PC-9 (cell line): ENCODE data around the gene HYAL4. TPM values are rescaled to one million over a fixed set of nuclear protein-coding genes. Genes with fewer than 3 reads are reported as not detected.
"Not testable (repeated sequence)": the region's sequence is repeated elsewhere in the genome, so short reads cannot be mapped to it uniquely, and the experiment has no call there.

Source experiments
- BruUV-seq: library from RNA; stranded (reverse); fragments of 400-500 nt; replicated peaks from 2 replicates; lab custom pipeline; 2021; lab: Mats Ljungman, UMichigan
- CTCF ChIA-PET: fragments of 300-600 bp; sonication (Branson Sonifier 250); formaldehyde crosslinking; loops from one replicate; lab custom pipeline; 2022; ENCODE audit warnings: antibody characterized with exemption; lab: Charles Lee
- POLR2A ChIA-PET: fragments of 300-600 bp; sonication (Branson Sonifier 250); formaldehyde crosslinking; loops from one replicate; lab custom pipeline; 2022; ENCODE audit warnings: antibody characterized with exemption; ENCODE audit not compliant: unreplicated experiment; lab: Charles Lee
- DNase-seq, 2 experiments: peaks; one replicate each; pipeline versions ENCODE4 v3.0.0 to v3.0.0-alpha.2; 2015 to 2022; ENCODE audit warnings: mixed read lengths in 1 of 2
- H2AFZ ChIP-seq: fragments of 200-600 bp; sonication (generic); 2 replicates; pipeline ENCODE4 v1.8.1; 2017; ENCODE audit warnings: antibody characterized with exemption
- H3F3A ChIP-seq: fragments of 200-600 bp; sonication (generic); 2 replicates; pipeline ENCODE4 v1.8.1; 2017; ENCODE audit warnings: antibody characterized with exemption, mild to moderate bottlenecking, low read depth; ENCODE audit not compliant: insufficient read depth
- H3K27ac ChIP-seq: fragments of 200-600 bp; sonication (generic); 2 replicates; pipeline ENCODE4 v1.6.1; 2016; ENCODE audit warnings: mixed run types
- H3K27me3 ChIP-seq: fragments of 200-600 bp; sonication (generic); 2 replicates; pipeline ENCODE4 v1.6.1; 2016; ENCODE audit warnings: low read depth, mixed run types; ENCODE audit not compliant: insufficient read depth
- H3K36me3 ChIP-seq: fragments of 200-600 bp; sonication (generic); 2 replicates; pipeline ENCODE4 v1.6.1; 2016; ENCODE audit warnings: low read depth, mixed run types
- H3K4me1 ChIP-seq: fragments of 200-600 bp; sonication (generic); replicated peaks from 2 replicates; pipeline ENCODE4 v1.6.1; 2016; ENCODE audit warnings: mixed run types; ENCODE audit not compliant: insufficient read depth
- H3K4me2 ChIP-seq: fragments of 200-600 bp; sonication (generic); 2 replicates; pipeline ENCODE4 v1.6.1; 2017; ENCODE audit warnings: mixed run types
- H3K4me3 ChIP-seq: fragments of 200-600 bp; sonication (generic); 2 replicates; pipeline ENCODE4 v1.6.1; 2016; ENCODE audit warnings: mixed run types
- H3K79me2 ChIP-seq: fragments of 200-600 bp; sonication (generic); 2 replicates; pipeline ENCODE4 v1.6.1; 2017; ENCODE audit warnings: low read depth, mixed run types
- H3K9me2 ChIP-seq: fragments of 200-600 bp; sonication (generic); 2 replicates; pipeline ENCODE4 v1.8.1; 2017; ENCODE audit warnings: mild to moderate bottlenecking; ENCODE audit not compliant: insufficient read depth
- H3K9me3 ChIP-seq: fragments of 200-600 bp; sonication (generic); 2 replicates; pipeline ENCODE4 v1.8.1; 2016; ENCODE audit warnings: low read depth; ENCODE audit not compliant: insufficient read depth
- H4K20me1 ChIP-seq: fragments of 200-600 bp; sonication (generic); 2 replicates; pipeline ENCODE4 v1.8.1; 2017; ENCODE audit not compliant: insufficient read depth
- CTCF ChIP-seq: fragments of 200-600 bp; sonication (generic); conservative IDR thresholded peaks from 2 replicates; pipeline ENCODE4 v1.6.1; 2017; ENCODE audit warnings: mixed run types, antibody characterized with exemption, mild to moderate bottlenecking, moderate library complexity
- EZH2 ChIP-seq: fragments of 200-600 bp; sonication (generic); IDR thresholded peaks from 2 replicates; pipeline ENCODE4 v1.8.0; 2017; ENCODE audit warnings: antibody characterized with exemption, low read depth
- intact Hi-C: fragments of 100-400 bp; cut with micrococcal nuclease; formaldehyde crosslinking; loops from one replicate; pipeline ENCODE4 v1.10.0; 2022; ENCODE audit not compliant: unreplicated experiment
- total RNA-seq: library from RNA; stranded (reverse); gene quantifications from 2 replicates; pipeline ENCODE4 v1.2.3, GENCODE V29; 2021

The HYAL4 gene
- total RNA-seq, 1 experiment from 2014 or later: not detected

DNA sequence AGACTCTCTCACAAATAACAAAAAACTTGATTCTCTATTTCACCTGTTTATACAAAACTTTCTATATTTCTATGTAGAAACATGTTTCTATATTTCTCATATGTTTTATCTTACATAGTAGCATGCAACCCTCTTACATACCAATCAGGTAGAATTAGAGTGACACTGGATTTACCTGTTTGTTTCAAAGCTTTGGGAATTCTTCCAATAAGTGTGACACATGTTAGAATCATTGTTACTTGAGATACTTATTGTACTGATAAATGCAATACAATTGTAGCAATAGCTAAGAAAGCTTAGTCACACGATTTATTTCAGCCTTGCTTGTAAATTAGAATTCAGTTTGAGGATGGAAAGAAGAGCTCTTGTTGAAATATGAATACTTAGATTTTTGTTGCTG is 4.9 kb downstream of the HYAL4 start:
- Histone ChIP-seq H2AFZ (no peak overlapping the region), H3K27me3 (no peaks in the 10 kb centered on the region), H3K27ac (no peak overlapping the region), H4K20me1 (no peaks in the 10 kb centered on the region), H3K9me3 (peaks cover 5% of the 10 kb centered on the region), H3F3A (peaks cover 14% of the 10 kb centered on the region), H3K4me3 (no peak overlapping the region), H3K79me2 (no peaks in the 10 kb centered on the region), H3K4me2 (no peak overlapping the region), H3K36me3 (no peaks in the 10 kb centered on the region), H3K9me2 (no peaks in the 10 kb centered on the region), H3K4me1 (peaks cover 39% of the 10 kb centered on the region)
- CTCF ChIA-PET: no interaction called here
- no peak for TF ChIP-seq EZH2
- no peak for TF ChIP-seq CTCF
- no TSS peak for BruUV-seq
- POLR2A ChIA-PET: no interaction called here
- intact Hi-C loops: no loop called here
- DNase-seq: peak in 1 of 2 experiments; percentile 72

- H3K79me2 ChIP-seq, POLR2A ChIA-PET, H2AFZ ChIP-seq, H3K27me3 ChIP-seq, H3K36me3 ChIP-seq, H3K4me2 ChIP-seq, H4K20me1 ChIP-seq, CTCF ChIA-PET, DNase-seq, H3K27ac ChIP-seq, intact Hi-C loops, H3K4me3 ChIP-seq, H3K9me2 ChIP-seq, BruUV-seq, H3F3A ChIP-seq: not testable (repeated sequence)
- peaks cover 16% of the 10 kb centered on the region for H3K9me3 ChIP-seq
- H3K4me1 ChIP-seq: peaks cover 26% of the 10 kb centered on the region
Measured at GRCh38 chr7:123851404-123851803, 6.4 kb downstream of the HYAL4 start.

DNA sequence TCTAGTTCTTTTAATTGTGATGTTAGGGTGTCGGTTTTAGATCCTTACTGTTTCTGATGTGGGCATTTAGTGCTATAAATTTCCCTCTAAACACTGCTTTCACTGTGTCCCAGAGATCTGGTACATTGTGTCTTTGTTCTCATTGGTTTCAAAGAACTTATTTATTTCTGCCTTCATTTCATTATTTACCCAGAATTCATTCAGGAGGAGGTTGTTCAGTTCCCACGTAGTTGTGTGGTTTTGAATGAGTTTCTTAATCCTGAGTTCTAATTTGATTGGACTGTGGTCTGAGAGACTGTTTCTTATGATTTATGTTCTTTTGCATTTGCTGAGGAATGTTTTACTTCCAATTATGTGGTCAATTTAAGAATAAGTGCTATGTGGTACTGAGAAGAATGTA is 9.3 kb downstream of the HYAL4 start:
- H3K4me1 ChIP-seq, H3K79me2 ChIP-seq, H3K27ac ChIP-seq, CTCF ChIA-PET, H3K4me2 ChIP-seq, POLR2A ChIA-PET, H3K4me3 ChIP-seq, H4K20me1 ChIP-seq, H3K9me2 ChIP-seq, DNase-seq, H2AFZ ChIP-seq, H3K27me3 ChIP-seq, H3K36me3 ChIP-seq, BruUV-seq, H3F3A ChIP-seq, intact Hi-C loops: not testable (repeated sequence)
- peaks cover 16% of the 10 kb centered on the region for H3K9me3 ChIP-seq

- DNase-seq, H3K4me1 ChIP-seq, H3K4me2 ChIP-seq, H3K9me2 ChIP-seq, H2AFZ ChIP-seq, H3K79me2 ChIP-seq, POLR2A ChIA-PET, intact Hi-C loops, H3K27me3 ChIP-seq, H3F3A ChIP-seq, H3K4me3 ChIP-seq, H3K27ac ChIP-seq, H4K20me1 ChIP-seq, BruUV-seq, H3K36me3 ChIP-seq, CTCF ChIA-PET: not testable (repeated sequence)
- H3K9me3 ChIP-seq: peaks cover 13% of the 10 kb centered on the region
Measured at GRCh38 chr7:123856428-123856827, 11.5 kb downstream of the HYAL4 start.
